Subcutaneous adipose tissue (tissue), 4 donors: ENCODE results near the gene ZNF460. TPM values are rescaled to one million over a fixed set of nuclear protein-coding genes. Genes with fewer than 3 reads are reported as not detected.

Source experiments
- CTCF ChIP-seq: fragments of 450-650 bp; IDR thresholded peaks from one replicate; pipeline ENCODE4 v1.5.1; 2016; ENCODE audit warnings: low read depth, mild to moderate bottlenecking, control low read depth, antibody characterized with exemption, moderate library complexity
- total RNA-seq, 4 donors: library from RNA; depleted of rRNA; stranded (reverse); fragments of >200 nt; gene quantifications; one replicate each; pipeline ENCODE4 v1.1.0, GENCODE V29; 2016

The ZNF460 gene
- total RNA-seq, 4 donors from 2014 or later = 49.1 to 71.7 (median 61.1) TPM

GRCh38 chr19:57244513-57244912, 35.8 kb upstream of the ZNF460 start:
- TF ChIP-seq CTCF = no peak

GRCh38 chr19:57245066-57245465, 35.2 kb upstream of the ZNF460 start:
- no peak for TF ChIP-seq CTCF

GRCh38 chr19:57245959-57246358, 34.3 kb upstream of the ZNF460 start:
- no peak for TF ChIP-seq CTCF

GRCh38 chr19:57248646-57249045, 31.6 kb upstream of the ZNF460 start:
- TF ChIP-seq CTCF = no peak

GRCh38 chr19:57249329-57249728, 31.0 kb upstream of the ZNF460 start:
- TF ChIP-seq CTCF = no peak

GRCh38 chr19:57262044-57262443, 18.2 kb upstream of the ZNF460 start:
- TF ChIP-seq CTCF = no peak

GRCh38 chr19:57263244-57263741, 17.0 kb upstream of the ZNF460 start:
- TF ChIP-seq CTCF = no peak
